Endothelial cell of umbilical vein (primary cell): ENCODE data around the gene SLC46A2. TPM values are rescaled to one million over a fixed set of nuclear protein-coding genes. Genes with fewer than 3 reads are reported as not detected.

ENCODE experiments used
- BruUV-seq: library from RNA; stranded (reverse); fragments of 400-500 nt; replicated peaks from 2 replicates; lab custom pipeline; 2021; lab: Mats Ljungman, UMichigan
- CTCF ChIA-PET: fragments of 300-600, 350-600 bp; sonication (Branson Sonifier 250); formaldehyde crosslinking; loops from one replicate; lab custom pipeline; 2021; ENCODE audit warnings: antibody characterized with exemption, inconsistent platforms; lab: Charles Lee
- POLR2A ChIA-PET: fragments of 300-600, 350-600 bp; sonication (Branson Sonifier 250); formaldehyde crosslinking; loops from one replicate; lab custom pipeline; 2021; ENCODE audit warnings: antibody characterized with exemption, inconsistent platforms; lab: Charles Lee
- DNase-seq: peaks from one replicate; pipeline ENCODE4 v3.0.0-alpha.2; 2011; ENCODE audit warnings: low read depth, low spot score
- FAIRE-seq: peaks from 2 replicates; lab custom pipeline; 2011; peaks lifted over from hg19 to GRCh38; lab: Jason Lieb, UNC
- H2AFZ ChIP-seq: 2 replicates; pipeline ENCODE4 v1.6.0; 2012; ENCODE audit warnings: low read depth, low read length, control low read depth, inconsistent platforms
- H3K27ac ChIP-seq: 2 replicates; pipeline ENCODE4 v1.5.1; 2011; ENCODE audit warnings: low read depth, mild to moderate bottlenecking, control low read depth, low read length, moderate library complexity; ENCODE audit not compliant: insufficient read depth
- H3K27me3 ChIP-seq, 2 experiments: 2 replicates each; pipeline versions ENCODE4 v1.6.0 to v1.6.1; 2011; ENCODE audit warnings: low read length in 2 of 2, mixed read lengths in 1 of 2; ENCODE audit not compliant: control insufficient read depth in 2 of 2, insufficient read depth in 2 of 2
- H3K36me3 ChIP-seq, 2 experiments: 2 replicates in 1 of 2; 3 replicates in 1 of 2; pipeline ENCODE4 v1.5.1; 2011; ENCODE audit warnings: low read length in 2 of 2, mild to moderate bottlenecking in 1 of 2, moderate library complexity in 1 of 2; ENCODE audit not compliant: control insufficient read depth in 2 of 2, insufficient read depth in 2 of 2; ENCODE audit errors: extremely low read depth in 1 of 2
- H3K4me1 ChIP-seq: 3 replicates; pipeline ENCODE4 v1.5.1; 2011; ENCODE audit warnings: mild to moderate bottlenecking, low read length; ENCODE audit not compliant: control insufficient read depth, insufficient read depth; ENCODE audit errors: extremely low read depth
- H3K4me2 ChIP-seq: 2 replicates; pipeline ENCODE4 v1.6.1; 2011; ENCODE audit warnings: low read length, control low read depth, mixed read lengths; ENCODE audit not compliant: insufficient read depth
- H3K4me3 ChIP-seq, 3 experiments: fragments of 200-600 bp in 1 of 3; sonication (generic), shearing (Covaris generic) in 1 of 3; replicated peaks in 1 of 3; 2 replicates each; pipeline ENCODE4 v1.5.1; 2011 to 2016; ENCODE audit warnings: control low read depth in 3 of 3, low read length in 3 of 3, mild to moderate bottlenecking in 2 of 3, inconsistent platforms in 1 of 3, low read depth in 1 of 3, moderate library complexity in 1 of 3; ENCODE audit not compliant: insufficient read depth in 1 of 3
- H3K79me2 ChIP-seq: 2 replicates; pipeline ENCODE4 v1.6.0; 2012; ENCODE audit warnings: low read length, inconsistent platforms; ENCODE audit not compliant: control insufficient read depth, insufficient read depth
- H3K9ac ChIP-seq: replicated peaks from 2 replicates; pipeline ENCODE3; 2011; ENCODE audit warnings: low read length, control low read depth; ENCODE audit not compliant: insufficient read depth; ENCODE audit errors: extremely low read depth
- H3K9me1 ChIP-seq: replicated peaks from 3 replicates; pipeline ENCODE4 v1.6.0; 2011; ENCODE audit warnings: mild to moderate bottlenecking, low read length; ENCODE audit not compliant: control insufficient read depth, insufficient read depth; ENCODE audit errors: extremely low read depth
- H3K9me3 ChIP-seq: replicated peaks from 2 replicates; pipeline ENCODE4 v1.5.1; 2012; ENCODE audit warnings: low read length, inconsistent platforms; ENCODE audit not compliant: control insufficient read depth, insufficient read depth
- H4K20me1 ChIP-seq: replicated peaks from 2 replicates; pipeline ENCODE3; 2011; ENCODE audit warnings: mild to moderate bottlenecking, low read length; ENCODE audit not compliant: control insufficient read depth, insufficient read depth; ENCODE audit errors: extremely low read depth
- EZH2 ChIP-seq: IDR thresholded peaks from 2 replicates; pipeline ENCODE4 v1.6.1; 2012; ENCODE audit warnings: borderline replicate concordance, low read depth, mild to moderate bottlenecking, moderate library complexity, low read length, inconsistent platforms; ENCODE audit not compliant: severe bottlenecking
- FOS ChIP-seq: IDR thresholded peaks from 2 replicates; pipeline ENCODE4 v1.6.1; 2011; ENCODE audit warnings: mild to moderate bottlenecking, low read length, moderate library complexity, borderline replicate concordance; ENCODE audit not compliant: insufficient read depth
- MYC ChIP-seq: IDR thresholded peaks from one replicate; pipeline ENCODE4 v1.6.1; 2011; ENCODE audit warnings: mild to moderate bottlenecking, low read depth, low read length
- POLR2A ChIP-seq: IDR thresholded peaks from 2 replicates; pipeline ENCODE4 v1.6.1; 2012; ENCODE audit warnings: low read depth, mild to moderate bottlenecking, control low read depth, low read length
- POLR2AphosphoS5 ChIP-seq: IDR thresholded peaks from 2 replicates; pipeline ENCODE4 v1.6.1; 2012; ENCODE audit warnings: low read depth, mild to moderate bottlenecking, control low read depth, low read length, moderate library complexity; ENCODE audit not compliant: insufficient read depth
- dilution Hi-C: fragments of 300-500 bp; cut with MboI; formaldehyde crosslinking; loops from one replicate; pipeline ENCODE4 v1.15.0; 2019; ENCODE audit warnings: low sequenced_read_pairs; ENCODE audit not compliant: extremely low pct_ligation_motif_present
- intact Hi-C: fragments of 100-400 bp; cut with micrococcal nuclease; formaldehyde crosslinking; loops from one replicate; pipeline ENCODE4 v1.10.0; 2022
- polyA plus RNA-seq, 4 experiments: library from polyadenylated mRNA; depleted of rRNA in 3 of 4; stranded (reverse) in 3 of 4; unstranded in 1 of 4; fragments of >200 nt; gene quantifications; 2 replicates each; pipeline versions ENCODE4 v1.2.1 to v1.2.3, GENCODE V29; 2011 to 2012; ENCODE audit warnings: missing spikeins in 1 of 4
- total RNA-seq: library from RNA; stranded (reverse); gene quantifications from 2 replicates; pipeline ENCODE4 v1.2.3, GENCODE V29; 2021
- TF ChIP-seq, protein P1 (sequence below): IDR thresholded peaks from 2 replicates; pipeline ENCODE4 v1.6.1; 2011; ENCODE audit not compliant: insufficient read depth, insufficient read length
- TF ChIP-seq, protein P2 (sequence below), 2 donors: IDR thresholded peaks; 1 replicate in 1 of 2; 2 replicates in 1 of 2; pipeline ENCODE4 v1.5.1; 2011; ENCODE audit warnings: low read length in 2 of 2, mild to moderate bottlenecking in 2 of 2, moderate library complexity in 2 of 2, control low read depth in 1 of 2, inconsistent platforms in 1 of 2, low read depth in 1 of 2; ENCODE audit not compliant: insufficient read depth in 1 of 2; ENCODE audit errors: extremely low read depth in 1 of 2

SLC46A2 gene
- total and polyA plus RNA-seq, 2 donors (not counting 3 experiments of a cell fraction or from before 2014, with no cell fraction given) = not detected

GRCh38 chr9:112898872-112899311 is 8.2 kb upstream of the SLC46A2 start:
- FAIRE-seq = no peak

GRCh38 chr9:112896131-112896530 is 5.5 kb upstream of the SLC46A2 start:
- H3K4me2 ChIP-seq = no peak overlapping the region
- H3K27ac ChIP-seq = no peak overlapping the region
- H3K79me2 ChIP-seq = no peaks in the 10 kb centered on the region
- no peaks in the 10 kb centered on the region for H3K4me1 ChIP-seq
- no peak for TF ChIP-seq POLR2AphosphoS5
- TF ChIP-seq, protein P1, sequence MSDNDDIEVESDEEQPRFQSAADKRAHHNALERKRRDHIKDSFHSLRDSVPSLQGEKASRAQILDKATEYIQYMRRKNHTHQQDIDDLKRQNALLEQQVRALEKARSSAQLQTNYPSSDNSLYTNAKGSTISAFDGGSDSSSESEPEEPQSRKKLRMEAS = no peak
- TF ChIP-seq EZH2 = no peak
- TF ChIP-seq MYC = no peak
- TF ChIP-seq, protein P2, sequence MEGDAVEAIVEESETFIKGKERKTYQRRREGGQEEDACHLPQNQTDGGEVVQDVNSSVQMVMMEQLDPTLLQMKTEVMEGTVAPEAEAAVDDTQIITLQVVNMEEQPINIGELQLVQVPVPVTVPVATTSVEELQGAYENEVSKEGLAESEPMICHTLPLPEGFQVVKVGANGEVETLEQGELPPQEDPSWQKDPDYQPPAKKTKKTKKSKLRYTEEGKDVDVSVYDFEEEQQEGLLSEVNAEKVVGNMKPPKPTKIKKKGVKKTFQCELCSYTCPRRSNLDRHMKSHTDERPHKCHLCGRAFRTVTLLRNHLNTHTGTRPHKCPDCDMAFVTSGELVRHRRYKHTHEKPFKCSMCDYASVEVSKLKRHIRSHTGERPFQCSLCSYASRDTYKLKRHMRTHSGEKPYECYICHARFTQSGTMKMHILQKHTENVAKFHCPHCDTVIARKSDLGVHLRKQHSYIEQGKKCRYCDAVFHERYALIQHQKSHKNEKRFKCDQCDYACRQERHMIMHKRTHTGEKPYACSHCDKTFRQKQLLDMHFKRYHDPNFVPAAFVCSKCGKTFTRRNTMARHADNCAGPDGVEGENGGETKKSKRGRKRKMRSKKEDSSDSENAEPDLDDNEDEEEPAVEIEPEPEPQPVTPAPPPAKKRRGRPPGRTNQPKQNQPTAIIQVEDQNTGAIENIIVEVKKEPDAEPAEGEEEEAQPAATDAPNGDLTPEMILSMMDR (IDR thresholded peaks at IDR 0.05; ENCODE audit: extremely low read depth in 1 of 2, insufficient read depth in 1 of 2, low read depth in 1 of 2, low read length in 2 of 2) = no peak
- TF ChIP-seq FOS = no peak
- TF ChIP-seq POLR2A = no peak
- no peak overlapping the region for H2AFZ ChIP-seq
- dilution Hi-C loops = no loop called here
- no TSS peak for BruUV-seq
- no peaks in the 10 kb centered on the region for H3K9me3 ChIP-seq
- no peak overlapping the region for H3K9ac ChIP-seq
- ChIA-PET POLR2A (no interaction called here), CTCF (no interaction called here)
- H3K4me3 ChIP-seq = no peak overlapping the region
- intact Hi-C loops = no loop called here
- no peaks in the 10 kb centered on the region for H4K20me1 ChIP-seq
- H3K9me1 ChIP-seq = no peaks in the 10 kb centered on the region
- FAIRE-seq (no peak), DNase-seq (no peak)
- peaks cover 13 to 22% of the 10 kb centered on the region in 2 experiments for H3K27me3 ChIP-seq
- no peaks in the 10 kb centered on the region for H3K36me3 ChIP-seq

More at GRCh38 chr9:112898872-112899311, 8.2 kb upstream of the SLC46A2 start:
- Histone ChIP-seq H3K4me1 (no peaks in the 10 kb centered on the region), H3K79me2 (no peaks in the 10 kb centered on the region), H2AFZ (no peak overlapping the region), H4K20me1 (no peaks in the 10 kb centered on the region), H3K27ac (no peak overlapping the region), H3K27me3 (peaks cover 15 to 20% of the 10 kb centered on the region in 2 experiments), H3K4me2 (no peak overlapping the region), H3K9me1 (no peaks in the 10 kb centered on the region), H3K9ac (no peak overlapping the region), H3K9me3 (no peaks in the 10 kb centered on the region), H3K4me3 (no peak overlapping the region), H3K36me3 (no peaks in the 10 kb centered on the region)
- POLR2A ChIA-PET = no interaction called here
- CTCF ChIA-PET = interaction anchor here (0.7 to 1.3 kb wide), 3 partner anchors 52 to 54 kb away, joined by 3 to 6 read pairs (median 4); no protein-coding TSS in a partner anchor
- DNase-seq = no peak
- no peak for TF ChIP-seq MYC
- TF ChIP-seq, protein P1 = no peak
- TF ChIP-seq POLR2A = no peak
- TF ChIP-seq, protein P2 (IDR thresholded peaks at IDR 0.05; ENCODE audit: extremely low read depth in 1 of 2, insufficient read depth in 1 of 2, low read depth in 1 of 2, low read length in 2 of 2) = no peak
- dilution Hi-C loops (no loop called here), intact Hi-C loops (no loop called here)
- BruUV-seq = no TSS peak
